Testis (tissue), 2 donors: ENCODE measurements around the gene SLC2A6.

Experiments used
- POLR2A ChIP-seq: fragments of 450-650 bp; IDR thresholded peaks from one replicate; pipeline ENCODE4 v1.6.1; 2017; ENCODE audit warnings: antibody characterized with exemption, mild to moderate bottlenecking, moderate library complexity
- TF ChIP-seq, protein P1 (sequence below), 3 experiments: fragments of 450-650 bp in 2 of 3; fragments of 200-600 bp in 1 of 3; sonication (generic) in 1 of 3; IDR thresholded peaks; one replicate each; pipeline ENCODE4 v1.5.1; 2016 to 2019; ENCODE audit warnings: antibody characterized with exemption in 3 of 3, mild to moderate bottlenecking in 2 of 3, moderate library complexity in 1 of 3

DNA sequence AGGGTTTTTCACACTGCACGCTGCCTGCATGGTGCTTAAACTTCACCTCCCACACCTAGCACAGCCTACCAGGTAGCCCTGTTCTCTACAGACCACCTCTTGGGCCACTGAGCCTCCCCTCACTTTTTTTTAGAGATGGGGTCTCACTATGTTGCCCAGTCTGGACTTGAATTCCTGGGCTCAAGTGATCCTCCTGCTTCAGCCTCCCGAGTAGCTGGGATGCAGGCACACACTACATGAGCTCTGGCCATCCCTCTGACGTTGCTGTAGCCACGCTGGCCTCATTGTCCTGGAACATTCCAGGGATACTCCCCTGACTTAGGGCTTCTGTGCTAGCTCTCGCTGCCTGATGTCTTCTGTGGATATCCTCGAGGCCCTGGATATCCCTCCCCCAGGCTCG lies 26.3 kb downstream of the SLC2A6 start:
- TF ChIP-seq, protein P1, sequence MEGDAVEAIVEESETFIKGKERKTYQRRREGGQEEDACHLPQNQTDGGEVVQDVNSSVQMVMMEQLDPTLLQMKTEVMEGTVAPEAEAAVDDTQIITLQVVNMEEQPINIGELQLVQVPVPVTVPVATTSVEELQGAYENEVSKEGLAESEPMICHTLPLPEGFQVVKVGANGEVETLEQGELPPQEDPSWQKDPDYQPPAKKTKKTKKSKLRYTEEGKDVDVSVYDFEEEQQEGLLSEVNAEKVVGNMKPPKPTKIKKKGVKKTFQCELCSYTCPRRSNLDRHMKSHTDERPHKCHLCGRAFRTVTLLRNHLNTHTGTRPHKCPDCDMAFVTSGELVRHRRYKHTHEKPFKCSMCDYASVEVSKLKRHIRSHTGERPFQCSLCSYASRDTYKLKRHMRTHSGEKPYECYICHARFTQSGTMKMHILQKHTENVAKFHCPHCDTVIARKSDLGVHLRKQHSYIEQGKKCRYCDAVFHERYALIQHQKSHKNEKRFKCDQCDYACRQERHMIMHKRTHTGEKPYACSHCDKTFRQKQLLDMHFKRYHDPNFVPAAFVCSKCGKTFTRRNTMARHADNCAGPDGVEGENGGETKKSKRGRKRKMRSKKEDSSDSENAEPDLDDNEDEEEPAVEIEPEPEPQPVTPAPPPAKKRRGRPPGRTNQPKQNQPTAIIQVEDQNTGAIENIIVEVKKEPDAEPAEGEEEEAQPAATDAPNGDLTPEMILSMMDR (IDR thresholded peaks at IDR 0.05): no peak
- no peak for TF ChIP-seq POLR2A
